H1 (cell line): ENCODE results near the gene TRAP1. TPM values are rescaled to one million over a fixed set of nuclear protein-coding genes. Genes with fewer than 3 reads are reported as not detected.

Source experiments
- CHD7 ChIP-seq: fragments of 300-600 bp; sonication (generic); IDR thresholded peaks from 2 replicates; pipeline ENCODE4 v1.7.1; 2012; ENCODE audit warnings: low read length, moderate library complexity, mild to moderate bottlenecking, inconsistent platforms; ENCODE audit not compliant: insufficient replicate concordance
- EGR1 ChIP-seq: IDR thresholded peaks from 2 replicates; pipeline ENCODE4 v1.6.1; 2011; ENCODE audit warnings: low read depth, low read length, borderline replicate concordance
- EZH2 ChIP-seq: fragments of 200-600 bp; sonication (generic); IDR thresholded peaks from 2 replicates; pipeline ENCODE4 v1.7.1; 2012; ENCODE audit warnings: low read depth, mild to moderate bottlenecking, moderate library complexity, low read length, inconsistent platforms; ENCODE audit not compliant: severe bottlenecking
- JUN ChIP-seq: IDR thresholded peaks from 2 replicates; pipeline ENCODE4 v1.6.1; 2011; ENCODE audit warnings: low read depth, mild to moderate bottlenecking, improper control_type of control experiment, low read length
- MAFK ChIP-seq: IDR thresholded peaks from 2 replicates; pipeline ENCODE4 v1.6.1; 2012; ENCODE audit warnings: low read depth, mild to moderate bottlenecking, improper control_type of control experiment, low read length
- NRF1 ChIP-seq: IDR thresholded peaks from 2 replicates; pipeline ENCODE4 v1.6.1; 2011; ENCODE audit warnings: mild to moderate bottlenecking, low read depth, low read length, improper control_type of control experiment
- RBBP5 ChIP-seq: IDR thresholded peaks from 2 replicates; pipeline ENCODE4 v1.7.1; 2012; ENCODE audit warnings: low read depth, mild to moderate bottlenecking, inconsistent platforms, low read length, moderate library complexity, borderline replicate concordance
- SP1 ChIP-seq: IDR thresholded peaks from 2 replicates; pipeline ENCODE4 v1.6.1; 2011; ENCODE audit warnings: low read depth, low read length
- TEAD4 ChIP-seq: IDR thresholded peaks from 2 replicates; pipeline ENCODE4 v1.6.1; 2012; ENCODE audit warnings: low read depth, low read length, inconsistent platforms, mixed read lengths
- YY1 ChIP-seq: IDR thresholded peaks from 2 replicates; pipeline ENCODE4 v1.6.1; 2011; ENCODE audit warnings: low read depth, mild to moderate bottlenecking, low read length
- polyA plus RNA-seq, 7 experiments: library from polyadenylated mRNA; depleted of rRNA in 3 of 7; stranded (reverse) in 5 of 7; unstranded in 2 of 7; fragments of >200 nt in 5 of 7; fragments of 200-250 nt in 2 of 7; gene quantifications; 1 replicate in 5 of 7; 2 replicates in 1 of 7; 4 replicates in 1 of 7; pipeline versions ENCODE4 v1.2.1 to v1.2.3, GENCODE V29; 2011 to 2013; ENCODE audit warnings: missing spikeins in 2 of 7, mixed read lengths in 2 of 7
- total RNA-seq: library from RNA; stranded (reverse); fragmentation: NEBNext Ultra II Directional; extraction: Animal tissue kit (Norgen Biotek cat#: 25700); gene quantifications from 2 replicates; pipeline ENCODE4 v1.2.1, GENCODE V29; 2021

TRAP1 gene
- total and polyA plus RNA-seq, 2 of the 8 experiments (the other 6 are each of a cell fraction or from before 2014, with no cell fraction given) = 215 to 283 TPM

DNA sequence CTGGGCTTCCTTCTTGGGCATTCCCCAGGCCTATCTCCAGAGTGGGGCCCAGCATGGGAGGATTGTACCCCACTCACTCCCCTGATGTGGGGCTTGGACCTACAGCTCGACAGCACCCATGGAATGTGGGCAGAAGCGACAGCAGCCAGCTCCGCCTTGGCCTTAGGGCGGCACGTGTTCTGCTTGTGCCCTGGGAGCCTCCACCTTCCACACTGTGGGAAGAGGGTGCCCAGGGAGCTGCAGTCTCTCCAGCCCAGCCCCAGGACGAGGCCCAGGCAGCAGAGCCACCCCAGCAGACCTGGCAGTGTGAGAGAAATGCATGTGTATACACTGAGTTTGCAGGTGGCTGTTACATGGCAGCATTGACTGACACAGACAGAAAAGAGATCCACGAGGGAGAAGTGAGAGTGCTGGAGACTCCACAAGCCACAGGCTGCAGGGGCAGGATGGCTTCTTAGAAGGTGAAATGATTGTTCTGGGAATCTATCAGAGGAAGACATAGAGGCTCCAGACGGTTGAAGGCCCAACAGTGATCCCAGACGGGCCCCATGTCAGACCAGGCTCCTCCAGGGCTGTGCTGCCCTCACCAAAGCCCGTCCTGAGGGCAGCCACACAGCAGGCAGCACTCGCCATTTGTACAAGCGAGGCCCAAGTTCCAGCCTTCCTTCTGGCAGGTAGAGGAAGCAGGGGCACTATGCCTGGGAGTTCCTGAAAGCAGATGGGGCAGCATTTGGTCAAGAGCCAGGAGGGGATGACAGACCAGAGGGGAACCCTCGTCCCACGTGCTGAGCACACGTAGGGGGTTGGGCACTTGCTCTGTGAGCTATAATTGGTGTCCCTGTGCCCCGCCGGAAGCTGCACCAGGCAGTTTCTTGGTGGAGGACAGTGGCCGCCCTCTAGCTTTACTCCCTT, 65.6 kb downstream of the TRAP1 start (continued):
- no peak for TF ChIP-seq CHD7
- no peak for TF ChIP-seq TEAD4
- TF ChIP-seq JUN = no peak
- no peak for TF ChIP-seq NRF1
- TF ChIP-seq SP1 = no peak
- no peak for TF ChIP-seq EZH2
- TF ChIP-seq MAFK = no peak
- TF ChIP-seq YY1 = no peak
- TF ChIP-seq EGR1 = no peak
- TF ChIP-seq RBBP5 = no peak
